GM18868 (cell line): ENCODE measurements around the gene HIBCH.
"Not testable (repeated sequence)": the region's sequence is repeated elsewhere in the genome, so short reads cannot be mapped to it uniquely, and the experiment has no call there.

ENCODE experiments used
- ATAC-seq: cut with Tn5 transposase; IDR thresholded peaks from one replicate; pipeline ENCODE4 v1.9.1; 2021; ENCODE audit warnings: mild to moderate bottlenecking, moderate library complexity; ENCODE audit not compliant: unreplicated experiment

HIBCH gene

GRCh38 chr2:190312635-190313025 lies 7.0 kb downstream of the HIBCH start:
- not testable (repeated sequence) for ATAC-seq

DNA sequence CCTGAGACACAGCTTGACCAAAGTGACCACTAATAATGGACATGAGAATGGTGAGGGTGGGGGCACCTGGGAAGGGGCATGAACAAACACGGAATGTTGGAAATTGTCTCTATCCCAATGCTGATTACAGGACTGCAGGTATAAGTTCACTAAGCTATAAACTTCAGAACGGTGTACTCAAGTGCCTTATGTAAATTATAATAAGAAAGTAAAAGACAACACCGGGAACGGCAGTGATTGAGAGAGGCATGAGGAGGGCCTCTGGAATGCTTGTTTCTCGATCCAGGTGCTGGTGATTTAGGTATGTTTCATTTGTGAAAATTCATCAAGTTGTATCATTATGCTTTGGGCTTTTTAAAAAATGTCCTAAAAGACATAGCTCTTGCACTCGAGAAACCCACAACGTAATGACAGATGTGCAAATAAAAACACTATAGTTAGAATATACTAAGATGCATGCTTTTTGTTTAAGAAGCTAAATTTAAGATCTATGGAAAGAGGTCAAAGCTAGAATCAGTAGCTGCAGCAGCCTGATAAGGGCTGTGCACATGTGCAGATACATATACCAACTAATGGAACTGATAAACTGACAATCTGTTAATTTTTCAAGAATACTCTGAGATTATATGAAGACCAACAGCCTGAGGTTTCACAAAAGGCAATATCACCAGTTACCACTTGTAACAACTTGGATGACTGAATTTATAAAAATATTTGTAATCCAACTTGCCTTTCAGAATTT lies 7.6 kb downstream of the HIBCH start:
- no peak for ATAC-seq

DNA sequence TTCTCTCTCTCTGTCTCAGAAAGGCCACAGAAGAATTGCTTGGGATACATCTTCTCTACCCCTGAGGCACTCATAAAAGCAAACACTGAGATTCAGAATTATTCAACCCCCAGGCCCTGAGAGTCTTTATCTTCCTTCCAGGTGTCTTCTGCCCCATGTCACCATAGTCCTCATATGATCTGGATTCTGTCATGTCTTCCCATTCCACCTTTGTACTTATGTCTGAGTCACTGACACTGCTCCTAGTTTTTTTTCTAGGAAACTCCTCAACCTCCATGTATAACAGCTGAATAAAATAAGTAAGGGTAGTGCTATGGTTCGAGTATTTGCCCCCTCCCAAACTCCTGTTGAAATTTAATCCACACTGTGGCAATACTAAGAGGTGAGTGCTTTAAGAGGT lies 11.6 kb downstream of the HIBCH start:
- ATAC-seq = no peak

GRCh38 chr2:190304404-190304803 lies 15.2 kb downstream of the HIBCH start:
- ATAC-seq = no peak

- no peak for ATAC-seq
Measured at GRCh38 chr2:190303647-190304046, 16.0 kb downstream of the HIBCH start.

DNA sequence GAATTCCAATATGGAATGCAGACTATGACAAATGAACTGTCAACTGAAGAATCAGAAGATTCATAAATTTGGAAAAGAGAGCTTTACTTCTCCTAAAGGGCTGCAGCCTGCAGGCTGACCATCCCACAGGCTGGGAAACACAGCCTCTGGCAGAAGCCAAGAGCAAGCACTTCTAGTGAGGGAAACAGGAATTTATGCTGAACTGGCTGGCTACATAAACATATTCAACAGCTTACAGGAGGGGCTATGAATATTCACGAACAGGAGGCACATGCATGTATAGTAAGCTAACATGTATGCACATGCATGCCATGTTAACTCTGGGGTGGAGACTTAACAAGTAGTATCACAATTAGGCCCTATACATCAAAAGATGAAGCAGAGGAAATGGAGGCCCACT lies 17.6 kb downstream of the HIBCH start:
- no peak for ATAC-seq

DNA sequence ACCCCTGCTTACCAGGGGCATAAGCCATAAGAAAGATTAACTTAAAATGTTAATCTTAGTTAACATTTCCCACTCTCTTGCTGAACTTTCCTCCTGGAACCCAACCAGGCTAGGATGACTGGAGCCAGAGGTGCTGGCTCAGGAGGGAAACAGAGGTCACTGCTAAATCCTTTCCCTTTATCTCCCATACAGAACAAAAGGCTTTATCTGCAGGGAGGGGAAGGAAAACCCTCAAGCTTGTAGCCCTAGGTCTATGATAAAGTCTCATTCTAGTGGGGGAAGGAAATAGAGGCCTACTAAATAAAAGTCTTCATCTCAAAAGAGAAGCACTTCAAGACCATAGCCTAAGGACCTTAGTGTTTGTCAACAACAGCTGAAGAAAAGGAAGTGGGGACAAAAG lies 18.6 kb downstream of the HIBCH start:
- ATAC-seq = no peak

GRCh38 chr2:190297880-190298279 lies 21.7 kb downstream of the HIBCH start:
- not testable (repeated sequence) for ATAC-seq

- no peak for ATAC-seq
Measured at GRCh38 chr2:190283783-190284182, 35.8 kb downstream of the HIBCH start.

DNA sequence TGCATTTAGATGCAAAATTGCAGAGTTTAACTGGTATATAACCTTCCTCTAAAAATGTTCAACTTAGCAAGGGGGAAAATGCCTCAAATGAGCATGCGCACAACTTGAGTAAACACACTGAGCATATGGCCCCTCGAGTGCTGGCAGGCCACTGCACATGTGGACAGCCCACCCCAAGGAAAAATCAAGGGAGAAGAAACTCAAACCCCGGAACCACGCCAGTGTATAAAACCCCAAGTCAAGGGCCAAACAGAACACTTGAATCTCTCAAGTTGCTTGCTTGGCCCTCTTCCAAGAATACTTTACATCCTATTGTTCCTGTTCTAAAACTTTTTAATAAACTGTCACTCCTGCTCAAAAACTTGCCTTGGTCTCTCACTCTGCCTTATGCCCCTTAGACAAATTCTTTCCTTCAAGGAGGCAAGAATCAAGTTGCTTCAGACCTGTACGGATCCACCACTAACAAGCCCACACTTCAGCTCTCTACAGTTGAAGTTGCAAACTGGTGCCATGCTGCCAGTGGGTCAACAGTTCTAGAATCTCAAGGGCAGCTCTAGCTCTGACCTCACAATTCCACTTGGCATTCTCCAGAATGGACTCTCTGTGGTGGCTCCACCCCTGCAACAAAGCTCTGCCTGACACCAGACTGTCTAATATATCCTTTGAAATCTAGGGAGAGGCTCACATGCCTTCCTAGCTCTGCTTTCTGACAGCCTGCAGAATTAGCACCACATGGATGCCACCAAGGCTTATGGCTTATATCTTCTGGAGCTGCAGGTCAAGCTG lies 38.9 kb downstream of the HIBCH start:
- ATAC-seq = no peak

- not testable (repeated sequence) for ATAC-seq
Measured at GRCh38 chr2:190279256-190280134, 40.1 kb downstream of the HIBCH start.

DNA sequence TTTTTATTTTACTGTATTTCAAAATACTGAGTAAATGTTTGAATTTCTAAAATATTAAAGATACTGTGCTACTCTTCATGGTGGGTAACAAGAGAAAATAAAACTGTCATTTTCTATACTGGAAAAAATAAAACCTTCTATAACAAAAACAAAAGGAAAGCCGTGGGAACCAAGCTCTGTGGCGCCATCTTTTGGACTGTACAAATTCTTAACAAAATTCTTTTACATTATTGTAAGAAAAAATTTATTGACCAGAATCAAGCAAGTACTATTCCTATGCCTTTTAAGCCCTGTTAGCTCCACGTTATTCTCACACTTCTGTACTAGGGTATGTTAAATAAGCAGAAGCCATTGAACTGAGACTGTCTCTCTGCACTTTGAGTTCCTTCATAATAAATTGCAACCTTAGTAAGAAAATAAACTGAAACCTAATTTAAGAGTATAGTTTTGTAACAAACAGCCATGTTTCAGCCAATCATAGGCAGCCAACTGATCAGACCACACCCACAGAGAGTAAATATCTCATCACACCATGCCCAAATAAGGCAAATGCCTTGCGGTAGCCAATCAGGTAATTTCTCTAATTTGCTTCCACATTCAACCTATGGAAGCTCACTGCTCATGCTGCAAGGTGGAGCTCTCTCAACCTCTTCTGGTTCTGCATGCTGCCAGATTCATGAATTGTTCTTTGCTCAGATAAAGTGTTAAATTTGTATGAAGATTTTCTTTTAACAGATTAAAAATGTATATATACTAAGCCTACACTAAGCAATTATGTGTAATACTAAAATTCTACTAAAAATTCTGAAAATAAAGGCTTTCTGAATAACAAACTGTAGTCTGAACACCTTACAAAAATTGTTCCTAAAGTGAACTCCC lies 42.2 kb downstream of the HIBCH start:
- ATAC-seq = no peak

DNA sequence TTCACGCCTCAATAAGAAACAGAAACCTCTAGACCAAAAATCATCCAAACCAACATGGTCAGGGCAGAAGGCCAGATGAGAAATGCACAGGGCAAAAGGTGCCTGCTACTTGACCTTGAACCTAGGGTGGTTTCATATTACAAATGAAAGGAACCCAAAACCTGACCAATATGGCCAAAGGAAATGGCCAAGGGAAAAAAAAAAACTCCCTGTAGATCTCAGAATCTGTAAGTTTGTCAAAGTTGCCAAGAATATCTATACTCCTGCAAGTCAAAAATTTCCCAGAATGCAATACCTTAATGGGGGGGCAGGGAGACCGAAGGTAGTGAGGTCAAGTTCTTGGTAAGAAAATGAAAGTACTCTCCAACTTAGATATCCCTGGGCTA lies 47.2 kb downstream of the HIBCH start:
- no peak for ATAC-seq

DNA sequence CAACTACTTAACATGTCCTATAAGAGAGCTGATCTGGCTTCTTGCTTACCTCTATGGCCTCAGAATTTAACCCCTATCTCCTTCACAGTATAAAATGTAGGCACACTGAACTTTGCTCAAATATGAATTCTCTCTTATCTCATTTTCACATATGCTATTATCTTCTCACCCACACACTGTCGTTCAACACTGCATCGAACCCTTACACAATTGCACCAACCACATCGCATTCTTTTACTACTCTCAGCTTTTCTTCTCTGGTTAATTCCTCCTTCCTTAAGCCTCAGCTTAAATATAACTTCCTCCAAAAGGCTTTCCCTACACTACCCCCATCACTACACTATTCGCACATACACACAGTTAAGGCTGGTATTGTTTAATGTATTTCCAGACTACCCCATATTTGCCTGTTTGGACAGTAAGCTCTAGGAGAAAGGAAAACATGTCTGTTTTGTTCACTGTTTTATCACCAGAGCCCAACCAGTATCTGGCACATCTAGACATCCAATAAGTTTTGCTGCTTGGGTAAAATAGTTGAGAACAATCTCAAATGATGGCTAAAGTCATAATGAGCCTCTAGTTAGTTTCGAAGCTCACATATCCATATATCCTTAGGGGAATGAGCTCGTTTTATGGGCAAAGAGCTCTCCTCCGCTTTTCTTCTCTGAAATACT lies 47.7 kb downstream of the HIBCH start:
- no peak for ATAC-seq

GRCh38 chr2:190270298-190270697 lies 49.3 kb downstream of the HIBCH start:
- no peak for ATAC-seq

GRCh38 chr2:190269699-190270098 lies 49.9 kb downstream of the HIBCH start:
- ATAC-seq = not testable (repeated sequence)

DNA sequence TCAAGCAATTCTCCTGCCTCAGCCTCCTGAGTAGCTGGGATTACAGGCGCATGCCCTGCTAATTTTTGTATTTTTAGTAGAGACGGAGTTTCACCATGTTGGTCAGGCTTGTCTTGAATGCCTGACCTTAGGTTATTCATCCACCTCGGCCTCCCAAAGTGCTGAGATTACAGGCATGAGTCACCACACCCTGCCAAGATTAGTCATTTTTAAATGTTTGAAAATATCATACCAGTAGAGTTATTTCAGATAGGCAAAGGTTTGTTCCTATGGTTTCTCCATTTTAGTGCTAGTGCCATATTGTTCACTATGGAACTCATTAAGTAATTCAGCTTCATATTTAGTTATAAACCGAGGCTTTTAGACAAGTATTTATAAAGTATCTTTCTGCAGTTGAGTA lies 52.3 kb downstream of the HIBCH start:
- no peak for ATAC-seq

DNA sequence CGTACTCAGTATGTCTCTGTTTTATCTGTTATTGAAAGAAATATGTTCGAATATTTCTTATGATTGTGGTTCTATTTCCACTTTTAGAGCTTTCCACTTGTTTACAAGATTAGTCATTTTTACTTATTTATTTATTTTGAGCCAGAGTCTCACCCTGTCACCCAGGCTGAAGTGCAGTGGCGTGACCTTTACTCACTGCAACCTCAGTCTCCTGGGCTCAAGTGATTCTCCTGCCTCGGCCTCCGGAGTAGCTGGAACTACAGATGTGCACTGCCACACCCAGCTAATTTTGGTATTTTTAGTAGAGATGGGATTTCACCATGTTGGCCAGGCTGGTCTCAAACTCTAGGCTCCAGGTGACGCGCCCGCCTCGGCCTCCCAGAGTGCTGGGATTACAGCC lies 53.3 kb downstream of the HIBCH start:
- ATAC-seq = no peak

- no peak for ATAC-seq
Measured at GRCh38 chr2:190261851-190262250, 57.8 kb downstream of the HIBCH start.

GRCh38 chr2:190256087-190256486 lies 63.5 kb downstream of the HIBCH start:
- ATAC-seq = no peak
